DND-41 (cell line): Measurements from ENCODE around the gene VTI1A.

Source experiments
- EZH2 ChIP-seq: IDR thresholded peaks from 3 replicates; pipeline ENCODE4 v1.6.1; 2012; ENCODE audit warnings: borderline replicate concordance, low read depth, mild to moderate bottlenecking, moderate library complexity, low read length, inconsistent platforms; ENCODE audit not compliant: severe bottlenecking
- TF ChIP-seq, protein P1 (sequence below): IDR thresholded peaks from 2 replicates; pipeline ENCODE4 v1.5.1; 2012; ENCODE audit warnings: borderline replicate concordance, low read length, moderate library complexity, mild to moderate bottlenecking; ENCODE audit not compliant: poor library complexity, severe bottlenecking; ENCODE audit errors: extremely low read depth

DNA sequence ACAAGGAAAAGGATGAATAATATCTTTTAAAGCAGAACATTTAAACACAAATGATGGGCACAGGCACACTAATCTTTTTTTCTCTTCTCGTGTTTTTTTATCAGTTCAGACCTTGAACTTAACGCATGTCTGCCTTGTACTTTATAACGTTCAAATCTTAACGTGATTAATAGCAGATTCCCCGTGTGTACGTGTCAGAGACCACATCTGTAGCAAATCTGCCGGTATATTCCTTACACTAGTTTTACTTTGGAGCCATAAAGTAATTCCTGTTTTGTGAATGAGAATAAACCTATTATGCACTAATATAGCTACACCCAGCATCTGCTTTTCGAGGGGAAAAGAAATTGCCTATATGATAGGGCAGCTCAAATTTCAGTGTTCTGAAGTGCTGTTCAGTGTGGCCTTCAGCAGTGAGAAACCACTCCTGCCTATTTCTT lies 337.0 kb downstream of the VTI1A start:
- TF ChIP-seq, protein P1, sequence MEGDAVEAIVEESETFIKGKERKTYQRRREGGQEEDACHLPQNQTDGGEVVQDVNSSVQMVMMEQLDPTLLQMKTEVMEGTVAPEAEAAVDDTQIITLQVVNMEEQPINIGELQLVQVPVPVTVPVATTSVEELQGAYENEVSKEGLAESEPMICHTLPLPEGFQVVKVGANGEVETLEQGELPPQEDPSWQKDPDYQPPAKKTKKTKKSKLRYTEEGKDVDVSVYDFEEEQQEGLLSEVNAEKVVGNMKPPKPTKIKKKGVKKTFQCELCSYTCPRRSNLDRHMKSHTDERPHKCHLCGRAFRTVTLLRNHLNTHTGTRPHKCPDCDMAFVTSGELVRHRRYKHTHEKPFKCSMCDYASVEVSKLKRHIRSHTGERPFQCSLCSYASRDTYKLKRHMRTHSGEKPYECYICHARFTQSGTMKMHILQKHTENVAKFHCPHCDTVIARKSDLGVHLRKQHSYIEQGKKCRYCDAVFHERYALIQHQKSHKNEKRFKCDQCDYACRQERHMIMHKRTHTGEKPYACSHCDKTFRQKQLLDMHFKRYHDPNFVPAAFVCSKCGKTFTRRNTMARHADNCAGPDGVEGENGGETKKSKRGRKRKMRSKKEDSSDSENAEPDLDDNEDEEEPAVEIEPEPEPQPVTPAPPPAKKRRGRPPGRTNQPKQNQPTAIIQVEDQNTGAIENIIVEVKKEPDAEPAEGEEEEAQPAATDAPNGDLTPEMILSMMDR: no peak
- no peak for TF ChIP-seq EZH2
